ENCODE data around the gene CNOT4.

The CNOT4 gene, protein sequence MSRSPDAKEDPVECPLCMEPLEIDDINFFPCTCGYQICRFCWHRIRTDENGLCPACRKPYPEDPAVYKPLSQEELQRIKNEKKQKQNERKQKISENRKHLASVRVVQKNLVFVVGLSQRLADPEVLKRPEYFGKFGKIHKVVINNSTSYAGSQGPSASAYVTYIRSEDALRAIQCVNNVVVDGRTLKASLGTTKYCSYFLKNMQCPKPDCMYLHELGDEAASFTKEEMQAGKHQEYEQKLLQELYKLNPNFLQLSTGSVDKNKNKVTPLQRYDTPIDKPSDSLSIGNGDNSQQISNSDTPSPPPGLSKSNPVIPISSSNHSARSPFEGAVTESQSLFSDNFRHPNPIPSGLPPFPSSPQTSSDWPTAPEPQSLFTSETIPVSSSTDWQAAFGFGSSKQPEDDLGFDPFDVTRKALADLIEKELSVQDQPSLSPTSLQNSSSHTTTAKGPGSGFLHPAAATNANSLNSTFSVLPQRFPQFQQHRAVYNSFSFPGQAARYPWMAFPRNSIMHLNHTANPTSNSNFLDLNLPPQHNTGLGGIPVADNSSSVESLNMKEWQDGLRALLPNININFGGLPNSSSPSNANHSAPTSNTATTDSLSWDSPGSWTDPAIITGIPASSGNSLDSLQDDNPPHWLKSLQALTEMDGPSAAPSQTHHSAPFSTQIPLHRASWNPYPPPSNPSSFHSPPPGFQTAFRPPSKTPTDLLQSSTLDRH

DNA sequence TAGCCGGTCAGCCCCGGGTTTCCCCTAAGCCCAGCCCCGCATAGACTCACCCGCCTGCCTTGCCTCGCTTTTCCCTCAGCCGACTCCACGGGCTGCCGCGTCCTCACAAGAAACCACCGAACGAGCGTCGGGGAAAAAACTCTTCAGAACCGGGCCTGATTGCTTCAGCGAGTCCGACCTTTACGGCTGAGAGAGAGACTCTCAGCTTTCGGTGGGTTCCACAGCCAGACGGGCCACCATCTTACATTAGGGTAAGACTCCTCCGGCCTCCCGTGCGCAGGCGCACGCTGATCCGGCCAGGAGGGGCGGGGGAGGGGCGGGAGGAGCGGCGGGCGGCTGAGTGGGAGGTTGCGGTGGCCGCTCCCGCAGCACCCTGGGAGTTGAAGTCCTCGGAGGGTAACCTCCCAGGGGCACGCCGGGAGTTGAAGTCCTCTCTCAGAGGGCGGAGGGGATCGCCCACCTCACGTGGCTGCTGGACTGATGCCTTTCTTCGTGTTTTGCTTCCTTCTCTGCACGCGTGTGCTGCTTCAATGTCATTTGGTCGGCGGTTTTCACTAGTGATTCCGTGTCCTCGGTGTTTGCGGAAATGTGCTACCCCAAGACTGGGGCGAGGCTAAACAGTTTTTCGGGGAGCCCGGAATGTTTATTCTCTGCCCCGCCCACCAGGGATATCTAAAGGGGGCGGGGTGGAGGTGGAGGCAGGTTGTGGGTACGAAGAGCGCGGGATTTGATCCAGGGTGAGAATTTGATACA is at the start of gene CNOT4:
TSS of gene CNOT4 (minus strand) at position 264 of the 753 bp plus-strand sequence. CDS start 71,771 bp downstream, outside the sequence.
- peak; percentile 98 for DNase-seq

DNA sequence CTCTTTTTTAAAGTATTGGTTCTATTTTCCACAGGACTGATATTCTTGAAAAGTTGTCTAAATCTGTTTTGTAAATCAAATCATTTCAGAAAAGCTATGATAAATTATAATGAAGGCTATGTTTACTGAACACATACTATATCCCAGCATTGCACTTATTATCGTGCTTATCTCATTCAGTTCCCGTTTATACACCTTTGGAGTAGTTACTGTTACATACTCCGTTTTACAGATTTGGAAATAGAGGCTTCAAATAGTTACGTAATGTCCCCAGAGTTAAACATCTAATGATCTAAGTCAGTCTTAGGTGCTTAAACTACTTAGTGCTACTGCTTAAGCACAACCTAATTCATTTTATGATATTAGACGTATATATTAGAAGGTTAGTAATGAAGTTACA is 49.0 kb upstream of the CNOT4 start:
- DNase-seq = no peak

DNA sequence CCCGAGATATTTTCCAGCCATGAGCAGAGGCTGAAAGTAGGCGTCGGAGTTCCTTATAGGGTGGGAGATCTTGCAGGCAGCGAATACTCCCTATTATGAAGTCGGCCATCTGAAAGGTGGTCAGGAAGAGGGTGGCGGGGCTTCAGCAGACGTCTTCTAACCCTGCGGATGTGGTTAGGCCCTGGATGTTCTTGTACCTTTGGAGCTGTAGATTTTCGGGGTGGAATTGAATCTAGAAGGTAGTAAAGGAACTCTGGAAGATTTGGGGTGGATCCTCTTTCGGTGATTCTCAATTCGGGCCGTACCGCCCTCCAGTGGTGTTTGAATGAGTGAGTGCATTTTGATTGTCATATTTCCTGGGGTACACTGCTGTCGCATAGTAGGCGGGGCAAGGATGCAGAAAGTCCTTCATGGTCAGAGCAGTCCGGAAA is 48.5 kb upstream of the CNOT4 start:
- peak; percentile 54 for DNase-seq

DNA sequence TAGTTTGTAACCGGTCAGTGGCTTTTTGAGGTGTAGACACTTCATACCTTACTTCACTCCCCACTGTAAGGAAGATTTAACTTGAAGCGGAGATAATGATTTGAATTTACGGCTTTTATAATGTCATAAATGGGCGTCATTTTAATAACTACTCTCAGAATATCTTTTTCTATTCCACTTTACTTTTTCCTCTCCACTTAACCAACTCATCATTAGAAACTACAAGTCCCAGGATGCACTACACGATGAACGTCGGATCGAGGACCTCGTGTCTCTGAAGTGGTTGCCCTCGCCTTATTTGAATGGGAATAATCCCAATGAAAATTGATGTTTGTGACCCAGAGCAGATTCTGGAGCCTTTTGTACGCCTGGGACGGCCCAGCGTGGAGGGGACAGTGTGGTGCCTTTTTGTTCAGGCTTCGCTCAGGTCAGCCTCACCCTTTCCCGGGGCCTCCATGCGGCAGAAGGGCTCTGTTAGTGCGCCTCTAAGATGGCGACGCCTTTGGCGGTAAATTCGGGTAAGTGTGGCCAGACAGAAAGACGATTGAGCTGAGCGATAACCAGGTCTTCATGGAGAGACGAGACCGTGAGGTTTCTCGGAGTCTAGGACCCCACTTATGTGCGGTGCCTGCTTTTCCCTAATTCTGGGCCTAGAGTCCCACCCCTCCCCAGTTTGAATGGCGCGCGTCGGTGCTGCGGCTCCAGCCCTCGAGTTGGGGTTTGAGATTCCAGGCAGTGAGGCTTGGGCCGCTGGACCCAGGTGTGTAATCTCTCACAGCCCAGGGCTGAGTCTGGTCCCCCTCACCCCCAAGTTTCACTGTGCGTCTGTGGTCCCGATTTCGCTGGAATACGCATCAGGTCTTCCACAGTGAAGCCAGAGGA is 47.8 kb upstream of the CNOT4 start, which contains the start of gene NUP205:
TSS of gene NUP205 (plus strand) at position 463 of the 882 bp plus-strand sequence. CDS start at position 491, 28 bp downstream.
- peak; percentile 77 for DNase-seq

DNA sequence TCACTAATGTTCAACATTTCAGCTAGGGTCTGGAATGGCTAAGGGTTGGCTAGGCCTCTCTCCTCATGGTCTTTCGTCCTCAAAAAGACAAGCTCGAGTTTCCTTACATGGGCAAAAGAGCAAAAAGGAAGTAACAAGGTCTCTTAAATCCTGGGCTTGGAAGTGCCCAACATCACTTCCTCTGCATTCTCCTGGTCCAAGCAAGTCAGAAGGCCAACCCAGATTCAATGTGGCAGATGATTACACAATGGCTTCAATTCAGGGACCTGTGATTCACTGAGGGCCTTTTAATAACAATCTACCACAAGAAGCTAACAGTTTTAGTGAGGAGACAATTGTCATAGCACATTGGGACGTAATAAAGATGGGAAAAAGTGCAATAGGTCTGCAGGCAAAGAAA is 43.4 kb upstream of the CNOT4 start:
- no peak for DNase-seq

DNA sequence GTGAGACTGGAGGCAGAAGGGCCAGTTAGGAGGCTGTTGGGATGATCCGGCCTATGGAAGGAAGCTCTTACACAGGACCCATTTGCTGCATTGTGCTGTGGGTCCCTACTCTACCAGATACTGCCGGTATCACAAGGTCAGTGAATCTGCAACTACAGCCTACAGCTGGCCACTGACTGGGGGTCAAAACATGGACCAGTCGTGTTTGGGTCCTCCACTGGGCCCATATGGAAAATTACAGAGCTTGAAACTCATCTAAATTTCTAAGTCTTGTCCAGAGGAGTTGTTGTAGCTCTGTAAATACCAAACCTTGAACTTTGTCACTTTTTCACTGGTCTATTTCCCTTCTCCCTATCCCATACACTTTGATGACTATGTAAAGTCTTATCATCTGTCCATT is 42.2 kb upstream of the CNOT4 start:
- DNase-seq = no peak

DNA sequence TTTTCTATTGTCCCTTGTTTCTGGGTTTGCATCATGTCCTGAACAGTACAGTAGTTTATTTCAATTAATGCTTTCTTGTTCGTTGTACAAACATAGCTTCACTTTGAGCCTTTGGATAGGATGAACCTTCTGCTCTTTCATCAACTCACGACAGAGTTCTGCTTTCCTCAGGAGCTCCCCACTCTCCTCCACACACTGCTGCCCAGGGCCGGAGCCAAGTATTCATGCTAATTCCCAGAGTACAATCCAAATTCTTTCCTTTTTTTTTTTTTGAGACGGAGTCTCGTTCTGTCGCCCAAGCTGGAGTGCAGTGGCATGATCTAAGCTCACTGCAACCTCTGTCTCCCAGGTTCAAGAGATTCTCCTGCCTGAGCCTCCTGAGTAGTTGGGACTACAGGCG is 40.3 kb upstream of the CNOT4 start:
- DNase-seq = no peak

DNA sequence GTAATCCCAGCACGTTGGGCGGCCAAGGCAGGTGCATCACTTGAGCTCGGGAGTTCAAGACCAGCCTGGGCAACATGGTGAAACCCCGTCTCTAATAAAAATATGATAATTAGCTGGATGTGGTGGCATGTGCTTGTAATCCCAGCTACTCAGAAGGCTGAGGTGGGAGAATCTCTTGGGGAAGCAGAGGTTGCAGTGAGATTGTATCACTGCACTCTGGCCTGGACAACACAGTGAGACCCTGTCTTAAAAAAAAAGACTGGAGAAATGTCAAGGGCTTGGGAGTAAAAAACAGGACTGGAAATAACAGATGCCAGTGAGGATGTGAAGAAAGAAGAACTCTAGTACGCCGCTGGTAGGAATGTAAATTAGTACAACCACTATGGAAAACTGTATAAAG is 31.1 kb upstream of the CNOT4 start:
- DNase-seq = no peak

DNA sequence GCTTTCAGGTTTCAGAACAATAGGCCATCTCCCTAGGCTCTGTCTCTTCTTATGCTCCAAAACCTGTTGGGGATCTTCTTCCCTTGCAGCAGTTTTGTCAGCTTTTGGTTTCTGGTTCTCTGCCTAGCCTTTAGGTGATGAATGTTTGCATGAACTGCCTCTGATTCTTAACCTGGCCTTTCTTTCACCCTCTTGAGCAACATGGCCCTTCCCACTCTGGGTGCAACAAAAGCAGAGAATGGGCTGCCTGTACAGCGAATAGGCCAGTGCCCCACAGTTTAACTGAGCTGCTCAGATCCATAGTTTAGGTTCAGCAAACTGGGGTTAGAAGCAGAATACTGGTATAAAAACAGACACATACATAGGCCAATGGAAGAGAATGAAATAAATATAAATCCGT is 29.7 kb upstream of the CNOT4 start:
- no peak for DNase-seq

DNA sequence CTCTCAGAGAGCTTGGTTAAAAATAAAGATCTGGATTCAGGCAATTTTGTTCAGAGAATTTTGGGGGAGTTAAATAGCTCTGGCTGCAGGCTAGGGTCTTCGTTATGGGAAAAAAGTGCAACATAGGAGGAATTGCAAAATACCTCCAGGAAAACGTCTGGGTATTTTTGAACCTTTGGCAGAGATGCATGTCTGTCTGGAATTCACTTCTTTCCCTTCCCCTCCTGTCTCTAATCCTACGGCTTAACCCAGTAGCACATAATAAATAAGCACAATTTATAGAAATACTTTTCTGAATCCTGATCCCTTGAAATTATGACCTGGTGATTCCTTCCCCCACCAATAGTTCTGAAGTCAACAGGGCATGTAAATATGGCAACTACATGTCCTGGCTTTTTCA is 28.5 kb upstream of the CNOT4 start:
- DNase-seq = no peak

DNA sequence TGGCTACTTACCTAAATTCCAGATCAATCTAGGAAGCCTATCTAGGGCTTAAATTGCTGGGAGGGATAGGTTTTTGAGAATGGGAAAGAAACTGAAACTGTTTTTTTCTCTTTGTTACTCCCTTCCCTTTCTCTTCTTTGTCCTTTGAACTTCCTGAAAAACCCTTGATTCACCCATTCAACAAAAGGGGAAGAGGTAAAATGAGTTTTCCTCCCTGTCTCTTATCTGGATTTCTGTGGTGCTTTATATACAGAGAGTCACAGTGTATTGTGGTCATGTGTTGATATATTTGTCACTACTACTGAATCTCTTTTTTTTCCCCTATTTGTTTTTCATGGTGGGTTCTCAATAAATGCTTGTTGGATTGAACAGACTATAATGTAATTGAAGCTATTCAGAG is 28.0 kb upstream of the CNOT4 start:
- DNase-seq = no peak

DNA sequence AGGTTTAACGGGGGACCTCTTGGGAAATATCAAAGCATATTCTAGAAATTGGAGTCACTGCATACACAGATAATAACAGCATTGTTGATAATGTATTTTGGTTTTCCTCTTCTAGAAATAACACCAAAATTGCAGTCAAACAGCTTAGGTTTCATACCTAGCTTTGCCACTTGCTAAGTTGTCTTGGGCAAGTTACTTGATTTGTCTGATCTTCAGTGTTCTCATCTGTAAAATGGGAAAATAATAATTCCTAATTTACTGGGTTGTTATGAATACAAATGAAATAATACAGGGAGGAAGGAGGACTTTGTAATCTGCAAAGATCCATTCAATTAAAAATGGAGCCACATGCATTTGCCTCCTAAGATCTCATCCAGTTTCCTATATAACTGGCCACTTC is 27.6 kb upstream of the CNOT4 start:
- DNase-seq = no peak

DNA sequence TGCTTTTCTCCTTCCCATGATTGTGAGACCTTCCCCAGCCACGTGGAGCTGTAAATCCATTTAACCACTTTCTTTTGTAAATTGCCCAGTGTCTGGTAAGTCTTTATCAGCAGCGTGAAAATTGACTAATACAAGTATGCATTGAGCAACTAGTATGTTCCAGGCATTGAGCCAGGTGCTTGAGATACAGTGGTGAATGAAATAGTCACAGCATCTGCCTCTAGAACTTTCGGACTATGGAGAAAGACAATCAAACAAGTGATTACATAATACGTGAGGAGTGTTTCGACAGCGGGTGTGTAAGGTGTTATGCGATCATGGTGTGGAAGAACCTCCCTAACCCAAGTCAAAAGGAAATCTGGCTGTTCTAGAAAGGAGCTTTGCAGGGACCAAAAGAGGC is 26.2 kb upstream of the CNOT4 start:
- no peak for DNase-seq

DNA sequence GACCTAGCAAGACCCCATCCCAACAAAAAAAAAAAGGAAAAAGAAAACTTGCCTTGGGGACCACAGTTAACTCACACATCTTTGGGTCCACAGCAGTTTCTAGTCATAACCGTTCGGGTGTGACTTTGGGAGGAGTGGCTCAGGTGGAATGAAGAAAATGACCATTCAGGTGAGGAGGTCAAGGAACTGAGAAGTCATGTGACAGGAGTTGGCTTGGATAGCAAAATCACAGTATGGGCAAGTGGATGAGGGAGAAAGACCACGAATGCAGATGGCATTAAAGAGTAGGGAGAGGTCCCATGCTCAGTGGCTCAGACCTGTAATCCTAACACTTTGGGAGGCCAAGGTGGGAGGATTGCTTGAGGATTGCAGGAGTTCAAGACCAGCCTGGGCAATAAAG is 17.1 kb upstream of the CNOT4 start:
- DNase-seq = no peak

DNA sequence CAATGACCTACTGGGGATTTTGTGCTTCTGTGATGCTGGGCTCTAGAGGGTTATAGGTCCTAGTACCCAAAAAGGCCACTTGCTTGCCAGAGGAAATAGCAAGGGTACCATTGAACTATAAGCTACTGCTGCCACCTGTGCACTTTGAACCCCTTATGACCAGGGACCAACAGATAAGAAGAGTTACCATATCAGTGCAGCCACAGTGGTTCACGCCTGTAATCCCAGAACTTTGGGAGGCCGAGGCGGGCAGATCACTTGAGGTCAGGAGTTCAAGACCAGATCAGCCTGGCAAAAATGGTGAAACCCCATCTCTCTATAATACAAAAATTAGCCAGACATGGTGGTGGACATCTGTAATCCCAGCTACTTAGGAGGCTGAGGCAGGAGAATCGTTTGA is 15.5 kb upstream of the CNOT4 start:
- DNase-seq = no peak

DNA sequence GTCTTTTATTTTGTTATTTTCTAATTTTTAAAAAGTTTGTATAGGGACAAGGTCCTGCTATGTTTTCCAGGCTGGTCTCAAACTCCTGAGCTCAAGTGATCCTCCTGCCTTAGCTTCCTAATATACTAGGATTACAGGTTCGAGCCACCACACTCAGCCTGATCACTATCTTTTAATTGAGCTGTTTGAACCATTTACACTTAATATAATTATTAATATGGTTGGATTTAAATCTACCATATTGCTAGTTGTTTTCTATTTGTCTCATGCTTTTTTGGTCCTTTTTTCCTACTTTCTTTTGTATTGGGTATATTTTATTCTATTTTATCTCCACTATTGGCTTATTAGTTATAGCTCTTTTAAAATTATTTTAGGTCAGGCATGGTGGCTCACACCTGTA is 13.2 kb upstream of the CNOT4 start:
- no peak for DNase-seq

DNA sequence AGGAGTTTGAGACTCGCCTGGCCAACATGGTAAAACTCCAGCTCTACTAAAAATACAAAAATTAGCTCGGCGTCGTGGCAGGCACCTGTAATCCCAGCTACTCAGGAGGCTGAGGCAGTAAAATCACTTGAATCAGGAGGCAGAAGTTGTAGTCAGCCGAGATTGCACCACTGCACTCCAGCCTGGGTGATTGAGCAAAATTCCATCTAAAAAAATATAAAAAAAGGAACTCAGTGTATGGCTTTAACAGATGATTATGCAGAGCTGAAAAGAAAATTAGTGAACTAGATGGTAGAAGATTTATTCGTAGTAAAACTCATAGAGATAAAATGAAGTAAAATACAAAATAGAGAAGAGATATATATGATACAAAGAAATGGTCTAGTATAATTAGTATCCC is 12.6 kb upstream of the CNOT4 start:
- no peak for DNase-seq

DNA sequence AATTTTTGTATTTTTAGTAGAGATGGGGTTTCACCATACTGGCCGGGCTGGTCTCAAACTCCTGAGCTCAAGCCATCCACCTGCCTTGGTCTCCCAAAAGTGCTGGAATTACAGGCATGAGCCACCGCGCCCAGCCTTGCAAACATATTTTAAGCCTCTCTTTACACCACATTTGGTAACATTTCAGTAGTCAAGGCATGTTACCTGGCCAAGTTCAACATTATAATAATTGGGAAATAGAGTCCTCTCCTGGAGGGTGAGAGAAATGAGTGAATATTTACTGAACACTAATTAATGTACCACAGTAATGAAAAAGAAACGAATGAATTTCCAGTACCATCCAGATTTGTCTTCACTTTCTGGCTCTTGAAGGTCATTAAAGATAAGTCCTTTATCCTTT is 10.0 kb upstream of the CNOT4 start:
- DNase-seq = no peak

DNA sequence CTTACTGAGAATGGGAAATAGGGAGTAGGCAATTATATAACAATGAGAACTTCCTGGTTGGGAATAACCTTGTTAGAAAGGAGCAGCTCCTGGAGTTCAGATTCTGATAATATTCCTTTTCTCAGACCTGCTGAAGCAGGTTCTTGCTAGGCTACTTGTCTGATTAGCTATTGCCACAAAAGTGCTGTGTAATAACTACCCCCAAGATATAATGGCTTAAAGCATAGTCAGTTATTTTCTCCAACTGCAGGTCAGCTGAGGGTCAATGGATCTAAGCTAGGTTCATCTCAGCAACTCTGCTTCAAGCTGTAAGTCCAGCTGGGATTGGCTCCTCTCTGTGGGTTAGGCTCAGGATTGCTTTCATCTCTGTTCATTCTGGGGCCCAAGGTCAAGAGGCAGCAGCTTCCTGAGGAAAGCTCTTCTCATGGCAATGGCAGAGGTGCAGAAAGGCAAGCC is 9.4 kb upstream of the CNOT4 start:
- DNase-seq = no peak

DNA sequence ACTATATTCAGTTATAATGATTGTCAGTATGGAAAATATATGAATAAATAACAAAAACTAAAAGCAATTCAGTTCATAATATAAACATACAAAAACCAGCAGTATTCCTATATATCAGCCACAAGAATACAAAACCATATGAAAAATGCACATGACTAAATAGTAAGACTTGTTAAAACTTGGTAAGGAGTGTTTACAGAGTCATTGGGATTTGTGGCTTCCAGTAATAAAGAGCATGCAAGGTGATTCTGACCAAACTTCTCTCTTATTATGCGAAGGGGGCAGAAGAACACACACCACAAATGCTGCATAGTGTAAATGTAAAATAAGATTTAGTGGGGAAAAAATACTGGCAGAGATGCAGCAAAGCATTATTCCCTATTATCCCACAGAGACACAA is 8.8 kb upstream of the CNOT4 start:
- no peak for DNase-seq

DNA sequence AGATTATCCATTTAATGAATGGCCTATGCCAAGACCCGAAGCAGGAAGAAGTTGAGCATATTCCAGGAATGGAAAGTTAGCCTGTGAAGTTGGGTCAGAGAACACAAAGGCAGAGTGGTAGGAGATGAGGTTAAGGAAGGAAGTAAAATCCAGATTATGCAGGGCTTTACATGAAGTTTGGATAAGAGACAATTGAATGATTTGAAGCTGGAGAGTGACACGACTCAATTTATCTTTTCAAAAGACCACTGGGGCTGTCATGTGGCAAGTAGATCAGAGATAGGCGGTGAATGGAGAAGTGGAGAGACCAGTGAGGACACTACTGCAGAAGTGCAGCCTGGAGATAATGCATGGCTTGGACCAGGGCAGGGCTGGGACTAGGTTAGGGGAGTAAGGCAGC is 7.2 kb upstream of the CNOT4 start:
- DNase-seq = no peak

DNA sequence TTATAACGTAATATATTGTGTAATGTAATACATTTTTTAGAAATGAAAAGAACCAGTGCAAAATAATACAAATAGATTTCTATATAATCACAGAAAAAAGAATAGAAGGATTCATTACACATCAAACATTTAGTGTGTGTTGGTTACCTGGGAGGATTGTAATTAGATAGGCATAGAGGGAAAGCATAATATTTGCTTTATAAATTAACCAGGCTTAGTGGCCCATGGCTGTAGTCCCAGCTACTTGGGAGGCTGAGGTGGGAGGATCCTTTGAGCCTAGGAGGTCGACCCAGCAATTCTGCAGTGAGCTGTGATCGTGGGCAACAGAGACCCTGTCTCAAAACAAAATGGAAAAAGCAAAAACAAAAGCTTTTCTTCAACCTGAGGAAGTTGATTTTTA is 5.0 kb upstream of the CNOT4 start:
- DNase-seq = no peak
